Measurements from ENCODE around the gene BEX3.

BEX3 gene

DNA sequence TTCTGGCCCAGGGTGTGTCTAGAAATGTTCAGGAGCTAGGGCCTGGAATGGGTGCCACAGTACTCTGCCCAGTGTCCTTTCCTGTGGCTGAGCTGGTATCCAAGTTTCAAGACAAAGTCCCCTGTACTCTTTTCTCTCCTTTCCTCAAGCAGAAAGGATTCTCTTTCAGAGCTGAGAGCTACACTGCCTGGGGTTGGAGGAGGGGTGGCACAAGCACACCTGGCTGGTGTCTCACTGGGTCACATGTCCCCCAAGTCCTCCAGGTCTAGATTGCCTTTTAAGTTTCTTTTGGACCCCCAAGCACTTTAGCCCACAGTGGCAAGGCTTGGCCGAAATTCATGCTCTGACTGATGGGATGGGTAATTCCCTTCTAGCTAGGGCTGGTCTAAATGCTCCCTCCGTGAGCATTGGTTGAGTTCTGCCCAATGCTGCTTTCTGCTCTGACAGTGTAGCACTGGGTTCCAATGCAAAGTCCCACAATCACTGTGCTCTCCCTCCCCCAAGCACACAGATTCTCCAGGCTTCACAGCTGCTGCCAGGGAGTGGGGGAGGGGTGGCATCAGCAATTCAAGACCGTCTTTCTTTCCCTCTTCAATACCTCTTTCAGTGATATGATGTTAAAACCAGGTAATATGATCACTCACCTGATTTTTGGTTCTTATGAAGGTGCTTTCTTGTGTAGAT, 47.8 kb downstream of the BEX3 start:
- no peak for DNase-seq (ENCODE audit: low read depth)
